HEK293 (cell line): ENCODE results near the gene RNU7-1.
A peak's percentile ranks its signal among the peaks of the same experiment; 100 is the strongest.

ENCODE experiments used
- GFI1B ChIP-seq: fragments of 450-650 bp; formaldehyde crosslinking; IDR thresholded peaks from 2 replicates; pipeline ENCODE4 v1.5.1; 2016; ENCODE audit warnings: missing biosample characterization, missing genetic modification characterization
- GLI4 ChIP-seq: fragments of 450-650 bp; formaldehyde crosslinking; IDR thresholded peaks from 2 replicates; pipeline ENCODE4 v1.5.1; 2016; ENCODE audit warnings: missing biosample characterization, missing genetic modification characterization
- GLIS1 ChIP-seq: fragments of 450-650 bp; formaldehyde crosslinking; IDR thresholded peaks from 2 replicates; pipeline ENCODE4 v1.5.1; 2016; ENCODE audit warnings: missing biosample characterization, missing genetic modification characterization
- IKZF3 ChIP-seq: fragments of 450-650 bp; IDR thresholded peaks from 2 replicates; pipeline ENCODE4 v1.5.0; 2018; ENCODE audit warnings: missing biosample characterization, mild to moderate bottlenecking, missing genetic modification characterization, moderate library complexity
- OSR2 ChIP-seq: fragments of 450-650 bp; formaldehyde crosslinking; IDR thresholded peaks from 2 replicates; pipeline ENCODE4 v1.5.1; 2016; ENCODE audit warnings: missing biosample characterization, missing genetic modification characterization
- PRDM1 ChIP-seq: fragments of 450-650 bp; formaldehyde crosslinking; IDR thresholded peaks from 2 replicates; pipeline ENCODE4; 2016; ENCODE audit warnings: missing biosample characterization, missing genetic modification characterization
- PRDM10 ChIP-seq: fragments of 450-650 bp; formaldehyde crosslinking; IDR thresholded peaks from 2 replicates; pipeline ENCODE4 v1.5.1; 2016; ENCODE audit warnings: missing biosample characterization, missing genetic modification characterization
- SETDB1 ChIP-seq: IDR thresholded peaks from one replicate; pipeline ENCODE4 v1.6.1; 2017; ENCODE audit warnings: mild to moderate bottlenecking, low read length, moderate library complexity, mixed read lengths; ENCODE audit not compliant: insufficient read length
- WT1 ChIP-seq: fragments of 450-650 bp; formaldehyde crosslinking; IDR thresholded peaks from 2 replicates; pipeline ENCODE4 v1.5.1; 2016; ENCODE audit warnings: missing biosample characterization, missing genetic modification characterization
- YY2 ChIP-seq: fragments of 450-650 bp; formaldehyde crosslinking; IDR thresholded peaks from 2 replicates; pipeline ENCODE4 v1.5.1; 2016; ENCODE audit warnings: missing biosample characterization, missing genetic modification characterization
- ZFP37 ChIP-seq: fragments of 450-650 bp; formaldehyde crosslinking; IDR thresholded peaks from 2 replicates; pipeline ENCODE4 v1.5.1; 2016; ENCODE audit warnings: missing biosample characterization, missing genetic modification characterization
- ZNF10 ChIP-seq: fragments of 450-650 bp; formaldehyde crosslinking; IDR thresholded peaks from 2 replicates; pipeline ENCODE4 v1.5.1; 2017; ENCODE audit warnings: missing biosample characterization, missing genetic modification characterization
- ZNF140 ChIP-seq: fragments of 450-650 bp; formaldehyde crosslinking; IDR thresholded peaks from 2 replicates; pipeline ENCODE4 v1.5.1; 2016; ENCODE audit warnings: missing biosample characterization, missing genetic modification characterization
- ZNF280C ChIP-seq: fragments of 450-650 bp; formaldehyde crosslinking; IDR thresholded peaks from 2 replicates; pipeline ENCODE4 v1.5.1; 2016; ENCODE audit warnings: missing biosample characterization, missing genetic modification characterization
- ZNF311 ChIP-seq: fragments of 450-650 bp; formaldehyde crosslinking; IDR thresholded peaks from 2 replicates; pipeline ENCODE4 v1.5.1; 2017; ENCODE audit warnings: missing biosample characterization, missing genetic modification characterization, borderline replicate concordance
- ZNF324 ChIP-seq: fragments of 450-650 bp; formaldehyde crosslinking; IDR thresholded peaks from 2 replicates; pipeline ENCODE4 v1.5.1; 2016; ENCODE audit warnings: missing biosample characterization, missing genetic modification characterization
- ZNF544 ChIP-seq: fragments of 450-650 bp; formaldehyde crosslinking; IDR thresholded peaks from 2 replicates; pipeline ENCODE4 v1.5.0; 2017; ENCODE audit warnings: missing biosample characterization, missing genetic modification characterization
- ZNF549 ChIP-seq: fragments of 450-650 bp; IDR thresholded peaks from 2 replicates; pipeline ENCODE4 v1.5.1; 2018; ENCODE audit warnings: missing biosample characterization, missing genetic modification characterization, mild to moderate bottlenecking, inconsistent platforms, moderate library complexity
- ZNF561 ChIP-seq: fragments of 450-650 bp; IDR thresholded peaks from 2 replicates; pipeline ENCODE4 v1.5.1; 2018; ENCODE audit warnings: missing biosample characterization, missing genetic modification characterization, borderline replicate concordance
- ZNF585B ChIP-seq: fragments of 450-650 bp; formaldehyde crosslinking; IDR thresholded peaks from 2 replicates; pipeline ENCODE4 v1.5.1; 2016; ENCODE audit warnings: missing biosample characterization, missing genetic modification characterization
- ZNF707 ChIP-seq: fragments of 450-650 bp; formaldehyde crosslinking; IDR thresholded peaks from 2 replicates; pipeline ENCODE4 v1.5.1; 2016; ENCODE audit warnings: missing biosample characterization, missing genetic modification characterization
- ZNF777 ChIP-seq: fragments of 450-650 bp; formaldehyde crosslinking; IDR thresholded peaks from 2 replicates; pipeline ENCODE4 v1.5.1; 2017; ENCODE audit warnings: missing biosample characterization, missing genetic modification characterization, borderline replicate concordance
- ZNF830 ChIP-seq: fragments of 450-650 bp; IDR thresholded peaks from 2 replicates; pipeline ENCODE4 v1.5.0; 2018; ENCODE audit warnings: missing biosample characterization, missing genetic modification characterization, low read depth, mild to moderate bottlenecking, moderate library complexity
- ZNF843 ChIP-seq: fragments of 450-650 bp; formaldehyde crosslinking; IDR thresholded peaks from 2 replicates; pipeline ENCODE4 v1.5.1; 2016; ENCODE audit warnings: missing biosample characterization, missing genetic modification characterization
- TF ChIP-seq, protein P1 (sequence below): fragments of 450-650 bp; formaldehyde crosslinking; IDR thresholded peaks from 2 replicates; pipeline ENCODE4 v1.5.1; 2017; ENCODE audit warnings: missing biosample characterization, missing genetic modification characterization
- TF ChIP-seq, protein P2 (sequence below): fragments of 450-650 bp; formaldehyde crosslinking; IDR thresholded peaks from 2 replicates; pipeline ENCODE4 v1.5.0; 2017; ENCODE audit warnings: missing biosample characterization, missing genetic modification characterization, borderline replicate concordance
- TF ChIP-seq, protein P3 (sequence below): fragments of 450-650 bp; formaldehyde crosslinking; IDR thresholded peaks from 2 replicates; pipeline ENCODE4 v1.5.1; 2016; ENCODE audit warnings: missing biosample characterization, missing genetic modification characterization

Gene RNU7-1

GRCh38 chr12:6925540-6926279 lies 17.9 kb upstream of the RNU7-1 start (continued):
- TF ChIP-seq YY2 (tag by site-specific recombination) (no peak), SETDB1 (no peak), ZNF777 (tag by site-specific recombination) (no peak), ZNF311 (no peak), ZNF707 (no peak), ZNF585B (tag by site-specific recombination) (no peak), PRDM10 (tag by site-specific recombination) (peak; percentile 42; the same call in 1 of the 2 replicates), GLI4 (peak; percentile 51; the same call in 1 of the 2 replicates), PRDM1 (tag by site-specific recombination) (no peak), ZNF324 (tag by site-specific recombination) (peak; percentile 79; the same call in 1 of the 2 replicates), ZNF561 (0 out of 2 replicates have a peak, but pooled peaks have one; percentile 66), ZFP37 (tag by site-specific recombination) (peak; percentile 82; the same call in 1 of the 2 replicates), OSR2 (tag by site-specific recombination) (0 out of 2 replicates have a peak, but pooled peaks have one; percentile 12), ZNF280C (tag by site-specific recombination) (no peak), ZNF544 (tag by site-specific recombination) (no peak), ZNF10 (peak; percentile 42), ZNF830 (tag by site-specific recombination) (no peak), GFI1B (tag by site-specific recombination) (peak; percentile 71; the same call in 1 of the 2 replicates), IKZF3 (tag by site-specific recombination) (peak; percentile 62), GLIS1 (tag by site-specific recombination) (peak; percentile 23; the same call in 1 of the 2 replicates), WT1 (tag by site-specific recombination) (peak; percentile 26), ZNF140 (no peak), ZNF549 (tag by site-specific recombination) (no peak), ZNF843 (tag by site-specific recombination) (no peak)
- TF ChIP-seq, protein P1, sequence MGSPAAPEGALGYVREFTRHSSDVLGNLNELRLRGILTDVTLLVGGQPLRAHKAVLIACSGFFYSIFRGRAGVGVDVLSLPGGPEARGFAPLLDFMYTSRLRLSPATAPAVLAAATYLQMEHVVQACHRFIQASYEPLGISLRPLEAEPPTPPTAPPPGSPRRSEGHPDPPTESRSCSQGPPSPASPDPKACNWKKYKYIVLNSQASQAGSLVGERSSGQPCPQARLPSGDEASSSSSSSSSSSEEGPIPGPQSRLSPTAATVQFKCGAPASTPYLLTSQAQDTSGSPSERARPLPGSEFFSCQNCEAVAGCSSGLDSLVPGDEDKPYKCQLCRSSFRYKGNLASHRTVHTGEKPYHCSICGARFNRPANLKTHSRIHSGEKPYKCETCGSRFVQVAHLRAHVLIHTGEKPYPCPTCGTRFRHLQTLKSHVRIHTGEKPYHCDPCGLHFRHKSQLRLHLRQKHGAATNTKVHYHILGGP (tag by site-specific recombination): peak; percentile 16; the same call in 1 of the 2 replicates
- TF ChIP-seq, protein P2, sequence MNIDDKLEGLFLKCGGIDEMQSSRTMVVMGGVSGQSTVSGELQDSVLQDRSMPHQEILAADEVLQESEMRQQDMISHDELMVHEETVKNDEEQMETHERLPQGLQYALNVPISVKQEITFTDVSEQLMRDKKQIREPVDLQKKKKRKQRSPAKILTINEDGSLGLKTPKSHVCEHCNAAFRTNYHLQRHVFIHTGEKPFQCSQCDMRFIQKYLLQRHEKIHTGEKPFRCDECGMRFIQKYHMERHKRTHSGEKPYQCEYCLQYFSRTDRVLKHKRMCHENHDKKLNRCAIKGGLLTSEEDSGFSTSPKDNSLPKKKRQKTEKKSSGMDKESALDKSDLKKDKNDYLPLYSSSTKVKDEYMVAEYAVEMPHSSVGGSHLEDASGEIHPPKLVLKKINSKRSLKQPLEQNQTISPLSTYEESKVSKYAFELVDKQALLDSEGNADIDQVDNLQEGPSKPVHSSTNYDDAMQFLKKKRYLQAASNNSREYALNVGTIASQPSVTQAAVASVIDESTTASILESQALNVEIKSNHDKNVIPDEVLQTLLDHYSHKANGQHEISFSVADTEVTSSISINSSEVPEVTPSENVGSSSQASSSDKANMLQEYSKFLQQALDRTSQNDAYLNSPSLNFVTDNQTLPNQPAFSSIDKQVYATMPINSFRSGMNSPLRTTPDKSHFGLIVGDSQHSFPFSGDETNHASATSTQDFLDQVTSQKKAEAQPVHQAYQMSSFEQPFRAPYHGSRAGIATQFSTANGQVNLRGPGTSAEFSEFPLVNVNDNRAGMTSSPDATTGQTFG (tag by site-specific recombination): no peak
- TF ChIP-seq, protein P3, sequence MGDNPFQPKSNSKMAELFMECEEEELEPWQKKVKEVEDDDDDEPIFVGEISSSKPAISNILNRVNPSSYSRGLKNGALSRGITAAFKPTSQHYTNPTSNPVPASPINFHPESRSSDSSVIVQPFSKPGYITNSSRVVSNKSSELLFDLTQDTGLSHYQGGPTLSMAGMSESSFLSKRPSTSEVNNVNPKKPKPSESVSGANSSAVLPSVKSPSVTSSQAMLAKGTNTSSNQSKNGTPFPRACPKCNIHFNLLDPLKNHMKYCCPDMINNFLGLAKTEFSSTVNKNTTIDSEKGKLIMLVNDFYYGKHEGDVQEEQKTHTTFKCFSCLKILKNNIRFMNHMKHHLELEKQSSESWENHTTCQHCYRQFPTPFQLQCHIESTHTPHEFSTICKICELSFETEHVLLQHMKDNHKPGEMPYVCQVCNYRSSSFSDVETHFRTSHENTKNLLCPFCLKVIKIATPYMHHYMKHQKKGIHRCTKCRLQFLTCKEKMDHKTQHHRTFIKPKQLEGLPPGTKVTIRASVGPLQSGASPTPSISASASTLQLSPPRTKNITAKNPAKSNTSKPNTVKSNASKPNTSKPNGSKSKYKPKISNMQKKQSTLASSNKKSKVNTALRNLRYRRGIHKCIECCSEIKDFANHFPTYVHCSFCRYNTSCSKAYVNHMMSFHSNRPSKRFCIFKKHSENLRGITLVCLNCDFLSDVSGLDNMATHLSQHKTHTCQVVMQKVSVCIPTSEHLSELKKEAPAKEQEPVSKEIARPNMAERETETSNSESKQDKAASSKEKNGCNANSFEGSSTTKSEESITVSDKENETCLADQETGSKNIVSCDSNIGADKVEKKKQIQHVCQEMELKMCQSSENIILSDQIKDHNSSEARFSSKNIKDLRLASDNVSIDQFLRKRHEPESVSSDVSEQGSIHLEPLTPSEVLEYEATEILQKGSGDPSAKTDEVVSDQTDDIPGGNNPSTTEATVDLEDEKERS (tag by site-specific recombination): 0 out of 2 replicates have a peak, but pooled peaks have one; percentile 62
